ENCODE results near the gene ENTPD1.
A peak's percentile ranks its signal among the peaks of the same experiment; 100 is the strongest.
"Not testable (repeated sequence)": the region's sequence is repeated elsewhere in the genome, so short reads cannot be mapped to it uniquely, and the experiment has no call there.

ENTPD1 gene

GRCh38 chr10:95798096-95798855 is 42.3 kb downstream of the ENTPD1 start:
- no peak for DNase-seq

DNA sequence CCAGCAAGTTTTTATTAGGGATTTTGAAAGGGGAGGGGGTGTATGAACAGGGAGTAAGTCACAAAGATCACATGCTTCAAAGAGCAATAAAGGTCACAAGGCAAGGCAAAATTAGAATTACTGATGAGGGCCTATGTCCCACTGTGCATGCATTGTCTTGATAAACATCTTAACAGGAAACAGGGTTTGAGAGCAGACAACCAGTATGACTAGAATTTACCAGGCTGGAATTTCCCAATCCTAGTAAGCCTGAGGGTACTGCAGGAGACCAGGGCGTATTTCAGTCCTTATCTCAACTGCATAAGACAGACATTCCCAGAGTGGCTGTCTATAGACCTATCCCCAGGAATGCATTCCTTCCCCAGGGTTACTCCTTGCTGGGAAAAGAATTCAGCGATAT is 44.3 kb downstream of the ENTPD1 start:
- DNase-seq = not testable (repeated sequence)

- not testable (repeated sequence) for DNase-seq
Observed at GRCh38 chr10:95806687-95807380, 50.9 kb downstream of the ENTPD1 start.

DNA sequence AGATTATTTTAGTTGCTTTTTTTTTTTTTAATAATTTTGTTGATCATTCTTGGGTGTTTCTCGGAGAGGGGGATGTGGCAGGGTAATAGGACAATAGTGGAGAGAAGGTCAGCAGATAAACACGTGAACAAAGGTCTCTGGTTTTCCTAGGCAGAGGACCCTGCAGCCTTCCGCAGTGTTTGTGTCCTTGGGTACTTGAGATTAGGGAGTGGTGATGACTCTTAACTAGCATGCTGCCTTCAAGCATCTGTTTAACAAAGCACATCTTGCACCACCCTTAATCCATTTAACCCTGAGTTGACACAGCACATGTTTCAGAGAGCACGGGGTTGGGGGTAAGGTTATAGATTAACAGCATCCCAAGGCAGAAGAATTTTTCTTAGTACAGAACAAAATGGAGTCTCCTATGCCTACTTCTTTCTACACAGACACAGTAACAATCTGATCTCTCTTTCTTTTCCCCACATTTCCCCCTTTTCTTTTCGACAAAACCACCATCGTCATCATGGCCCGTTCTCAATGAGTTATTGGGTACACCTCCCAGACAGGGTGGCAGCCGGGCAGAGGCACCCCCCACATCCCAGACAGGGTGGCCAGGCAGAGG is 52.8 kb downstream of the ENTPD1 start:
- DNase-seq = not testable (repeated sequence)

GRCh38 chr10:95809370-95810197 is 53.6 kb downstream of the ENTPD1 start:
- DNase-seq = no peak

DNA sequence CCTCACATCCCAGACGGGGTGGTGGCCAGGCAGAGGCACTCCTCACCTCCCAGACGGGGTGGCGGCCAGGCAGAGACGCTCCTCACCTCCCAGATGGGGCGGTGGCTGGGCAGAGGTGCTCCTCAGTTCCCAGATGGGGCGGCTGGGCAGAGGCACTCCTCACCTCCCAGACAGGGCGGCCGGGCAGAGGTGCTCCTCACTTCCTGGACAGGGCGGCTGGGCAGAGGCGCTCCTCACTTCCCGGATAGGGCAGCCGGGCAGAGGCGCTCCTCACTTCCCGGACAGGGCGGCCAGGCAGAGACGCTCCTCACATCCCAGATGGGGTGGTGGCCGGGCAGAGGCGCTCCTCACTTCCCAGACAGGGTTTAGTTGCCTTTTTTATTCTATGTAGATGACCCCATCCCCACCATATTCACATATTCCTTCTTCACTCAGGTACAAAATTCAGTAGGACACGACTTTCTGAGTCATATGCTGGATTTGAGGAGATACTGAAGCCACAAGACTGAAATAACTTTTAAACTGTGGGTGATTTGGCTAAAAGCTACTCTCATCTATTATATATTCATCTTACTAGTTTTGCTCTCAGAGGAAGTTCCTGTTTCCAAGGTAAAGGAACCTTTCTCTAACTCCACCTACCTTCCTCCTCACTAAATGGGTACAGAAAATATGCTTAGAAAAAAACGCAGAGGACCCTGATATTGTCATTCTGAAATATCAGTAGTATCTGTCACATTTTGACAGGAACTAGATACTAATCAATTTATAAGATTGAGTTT is 54.4 kb downstream of the ENTPD1 start:
- no peak for DNase-seq

GRCh38 chr10:95813054-95813685 is 57.2 kb downstream of the ENTPD1 start:
- no peak for DNase-seq

DNA sequence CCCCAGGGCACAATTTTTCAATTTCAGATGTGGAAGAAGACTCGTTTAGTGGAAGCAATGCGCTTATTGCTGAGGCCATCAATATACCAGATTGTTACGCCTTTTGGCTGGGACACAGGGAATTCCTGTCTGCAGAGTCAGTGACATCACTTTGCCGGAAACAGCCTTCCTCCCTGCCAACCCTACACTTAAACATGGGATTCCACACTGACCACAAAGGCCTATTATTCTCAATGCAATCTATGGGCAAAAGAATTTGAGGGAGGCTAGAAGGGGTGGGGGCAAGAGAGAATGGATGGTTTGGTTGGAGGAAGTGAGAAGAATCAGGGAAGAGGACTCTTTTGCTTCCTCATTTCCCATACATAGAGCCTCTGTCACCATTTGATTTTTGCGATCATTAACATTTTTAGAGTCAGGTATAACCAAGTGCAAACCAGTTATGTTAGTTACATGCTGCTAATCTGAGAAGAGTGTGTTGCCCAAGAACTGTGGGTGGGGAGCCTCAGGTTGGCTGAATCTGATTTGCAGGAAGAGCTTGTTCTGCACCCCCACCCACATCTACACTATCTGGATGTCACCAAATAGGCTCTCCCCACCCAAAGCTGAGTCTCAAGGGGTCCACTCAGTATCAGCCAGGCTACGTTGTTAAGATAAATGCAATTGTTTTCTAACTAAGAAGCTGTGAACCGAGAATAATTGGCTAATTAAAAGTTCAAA is 58.2 kb downstream of the ENTPD1 start:
- DNase-seq = no peak

- no peak for DNase-seq
Observed at GRCh38 chr10:95815133-95815532, 59.2 kb downstream of the ENTPD1 start.

DNA sequence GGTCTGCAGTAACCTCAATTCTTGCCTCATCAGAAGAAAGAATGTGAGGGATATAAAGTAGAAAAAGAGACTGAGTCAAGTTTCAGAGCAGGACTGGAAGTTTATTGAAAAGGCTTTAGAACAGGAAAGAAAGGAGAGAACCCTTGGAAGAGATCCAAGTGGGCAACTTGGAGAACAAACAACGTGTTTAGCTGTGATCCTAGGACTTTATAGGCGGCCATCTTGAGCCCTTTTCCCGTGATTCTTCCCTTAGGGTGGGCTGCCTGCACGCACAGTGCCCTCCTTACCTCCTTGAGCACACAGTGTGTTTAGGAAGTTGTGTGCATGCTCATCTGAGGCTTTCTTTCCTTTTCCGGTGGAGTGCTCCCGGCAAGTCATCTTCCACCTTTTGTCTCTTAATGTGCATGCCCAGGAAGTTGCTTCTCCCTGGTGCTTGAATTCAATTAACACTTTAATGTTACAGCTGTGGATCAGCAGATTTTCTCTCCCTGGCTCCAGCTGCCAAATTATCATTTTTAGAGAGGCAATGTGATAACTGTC is 59.8 kb downstream of the ENTPD1 start:
- no peak for DNase-seq

- DNase-seq = no peak
Observed at GRCh38 chr10:95818010-95818409, 62.0 kb downstream of the ENTPD1 start.

DNA sequence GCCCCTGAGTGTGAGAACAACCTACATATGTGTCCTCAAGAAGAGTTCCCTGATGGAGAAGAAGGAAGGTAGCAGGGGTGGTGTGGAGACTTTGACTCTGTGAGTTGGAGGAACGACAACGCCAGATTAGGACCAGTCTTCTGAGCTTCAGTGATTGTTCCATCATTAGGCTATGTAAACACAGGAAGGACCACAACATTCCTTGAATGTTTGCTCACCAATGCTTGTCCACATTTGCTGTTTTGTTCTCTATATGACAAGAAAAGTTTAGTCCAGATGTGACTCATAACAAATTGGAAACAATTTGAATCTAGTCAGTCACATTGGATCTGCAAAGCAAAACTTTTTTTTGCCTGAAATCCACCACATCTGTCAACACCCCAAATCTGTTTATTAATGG is 62.7 kb downstream of the ENTPD1 start:
- DNase-seq = no peak

DNA sequence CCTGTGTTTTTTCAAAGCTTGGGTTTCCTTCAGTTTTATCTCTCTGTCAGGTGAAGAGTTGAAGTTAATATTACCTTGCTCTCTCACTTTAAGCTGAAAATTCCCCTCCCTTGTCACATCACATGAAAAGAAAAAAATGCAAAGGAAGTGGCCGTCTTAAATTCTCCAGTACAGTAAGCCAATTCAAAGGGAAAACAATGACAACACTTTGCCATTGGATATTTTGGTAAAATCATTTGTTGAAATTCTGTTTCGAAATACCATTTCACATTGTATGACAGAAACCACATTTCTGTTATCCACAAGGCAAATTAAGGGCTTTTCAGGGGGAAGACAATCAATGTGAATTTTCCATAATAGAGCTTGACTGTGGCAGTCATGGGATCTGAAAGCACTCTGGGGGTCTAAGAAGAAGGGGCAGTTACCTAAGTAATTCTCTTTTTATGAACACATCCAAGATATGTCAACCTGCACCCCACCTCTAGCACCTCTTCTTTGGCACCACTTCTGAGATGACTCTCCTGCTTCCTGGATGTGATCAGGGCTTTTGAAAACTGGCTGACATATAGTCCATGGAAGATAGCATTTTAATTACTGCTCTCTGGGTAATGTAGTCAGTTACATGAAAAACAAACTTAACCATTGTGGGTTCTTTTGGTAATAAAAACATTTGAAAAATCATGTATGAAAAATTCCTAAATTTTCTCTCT is 63.8 kb downstream of the ENTPD1 start:
- peak; percentile 39 for DNase-seq

DNA sequence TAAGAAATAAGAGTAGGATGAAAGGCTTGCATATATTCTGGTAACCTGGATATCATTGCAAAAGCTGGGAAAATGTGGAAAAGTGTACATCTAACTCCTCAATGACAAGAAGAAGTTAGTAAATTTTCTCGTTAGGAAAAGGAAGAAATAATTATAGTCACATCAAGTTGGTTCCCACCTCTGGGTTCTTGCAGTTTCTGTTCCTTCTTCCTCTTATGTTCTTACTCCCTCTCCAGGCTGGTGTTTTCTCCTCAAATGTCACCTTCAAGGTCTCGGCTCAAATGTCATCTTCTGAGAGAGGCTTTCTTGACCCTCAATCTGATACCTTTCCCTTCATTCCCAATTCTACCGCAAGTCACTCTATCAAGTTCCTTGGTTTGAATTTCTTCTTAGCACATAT is 64.4 kb downstream of the ENTPD1 start:
- DNase-seq = no peak

DNA sequence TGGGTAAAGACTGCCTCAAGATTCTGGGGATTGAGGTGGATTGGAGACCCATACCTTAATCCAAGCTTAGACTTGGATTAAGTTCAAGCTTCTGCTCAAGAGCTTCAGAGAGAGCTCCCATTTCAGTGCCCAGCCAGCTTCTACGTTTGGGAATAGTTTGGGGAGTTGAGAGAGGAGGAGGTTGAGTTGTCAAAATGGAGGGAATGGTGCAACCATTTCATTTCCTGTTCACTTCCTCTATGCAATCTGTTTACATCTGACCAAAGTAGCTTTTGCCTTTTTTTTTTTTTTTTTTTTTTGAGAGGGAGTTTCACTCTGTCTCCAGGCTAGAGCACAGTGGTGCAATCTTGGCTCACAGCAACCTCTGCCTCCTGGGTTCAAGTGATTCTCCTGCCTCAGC is 65.8 kb downstream of the ENTPD1 start:
- peak; percentile 31 for DNase-seq

DNA sequence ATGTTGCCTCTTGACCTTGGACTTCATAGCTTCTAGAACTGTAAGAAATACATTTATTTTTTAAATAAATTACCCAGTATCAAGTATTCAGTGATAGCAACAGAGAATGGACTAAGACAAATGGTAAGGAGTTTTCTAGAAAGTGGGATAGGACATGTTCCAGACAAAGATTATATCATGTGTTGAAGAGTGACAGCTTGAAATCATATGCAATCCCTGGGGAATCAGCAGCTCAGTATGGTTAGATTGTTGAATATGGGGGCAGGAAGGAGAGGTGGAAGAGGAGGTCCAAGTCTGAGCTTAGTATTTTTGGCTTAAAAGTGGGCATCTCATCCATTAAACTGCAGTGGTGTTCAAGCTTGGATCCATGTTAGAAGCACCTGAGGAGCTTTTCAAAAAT is 74.1 kb downstream of the ENTPD1 start:
- no peak for DNase-seq

GRCh38 chr10:95831076-95831475 is 75.1 kb downstream of the ENTPD1 start:
- DNase-seq = peak; percentile 43

- DNase-seq = peak; percentile 56
Observed at GRCh38 chr10:95831515-95831914, 75.6 kb downstream of the ENTPD1 start.

GRCh38 chr10:95832216-95833041 is 76.5 kb downstream of the ENTPD1 start:
- DNase-seq = peak; percentile 88
